T-helper 22 cell (primary cell): Measurements from ENCODE around the gene XYLT2.
"Not testable (repeated sequence)": the region's sequence is repeated elsewhere in the genome, so short reads cannot be mapped to it uniquely, and the experiment has no call there.

Experiments used
- DNase-seq: peaks from one replicate; pipeline ENCODE4 v3.0.0-alpha.2; 2020; ENCODE audit warnings: low read depth

Gene XYLT2

GRCh38 chr17:50345432-50346312, at the start of gene XYLT2:
TSS of gene XYLT2 (plus strand) at chr17:50346126. CDS start at chr17:50346141, 15 bp downstream.
- DNase-seq, result peak; percentile 85

GRCh38 chr17:50297407-50297865, 48.5 kb upstream of the XYLT2 start:
- DNase-seq, result peak; percentile 47

- no peak for DNase-seq
Measured at GRCh38 chr17:50298018-50298417, 47.9 kb upstream of the XYLT2 start.

- DNase-seq, result no peak
Measured at GRCh38 chr17:50299776-50300175, 46.1 kb upstream of the XYLT2 start.

- DNase-seq, result not testable (repeated sequence)
Measured at GRCh38 chr17:50300824-50301223, 45.1 kb upstream of the XYLT2 start.

- no peak for DNase-seq
Measured at GRCh38 chr17:50301891-50302584, 43.9 kb upstream of the XYLT2 start.

- no peak for DNase-seq
Measured at GRCh38 chr17:50303051-50303450, 42.9 kb upstream of the XYLT2 start.

GRCh38 chr17:50303596-50303995, 42.3 kb upstream of the XYLT2 start:
- DNase-seq, result no peak

GRCh38 chr17:50304781-50305404, 41.0 kb upstream of the XYLT2 start:
- no peak for DNase-seq

- no peak for DNase-seq
Measured at GRCh38 chr17:50307654-50308053, 38.3 kb upstream of the XYLT2 start.

- DNase-seq, result no peak
Measured at GRCh38 chr17:50308666-50309065, 37.3 kb upstream of the XYLT2 start.

- DNase-seq, result no peak
Measured at GRCh38 chr17:50310455-50311111, 35.3 kb upstream of the XYLT2 start.

GRCh38 chr17:50311112-50311460, 34.8 kb upstream of the XYLT2 start:
- no peak for DNase-seq

- no peak for DNase-seq
Measured at GRCh38 chr17:50311483-50311882, 34.4 kb upstream of the XYLT2 start.

GRCh38 chr17:50312308-50312707, 33.6 kb upstream of the XYLT2 start:
- DNase-seq, result no peak

GRCh38 chr17:50314456-50315011, 31.4 kb upstream of the XYLT2 start:
- DNase-seq, result no peak

- no peak for DNase-seq
Measured at GRCh38 chr17:50316016-50316587, 29.8 kb upstream of the XYLT2 start.

GRCh38 chr17:50316660-50317059, 29.3 kb upstream of the XYLT2 start:
- not testable (repeated sequence) for DNase-seq

- no peak for DNase-seq
Measured at GRCh38 chr17:50317121-50317520, 28.8 kb upstream of the XYLT2 start.

GRCh38 chr17:50318501-50319285, 27.2 kb upstream of the XYLT2 start:
- DNase-seq, result no peak
